Body of pancreas (tissue), 4 donors: Measurements from ENCODE around the gene KRT86. TPM values are rescaled to one million over a fixed set of nuclear protein-coding genes. Genes with fewer than 3 reads are reported as not detected.
A peak's percentile ranks its signal among the peaks of the same experiment; 100 is the strongest.
"Not testable (repeated sequence)": the region's sequence is repeated elsewhere in the genome, so short reads cannot be mapped to it uniquely, and the experiment has no call there.

Experiments
- ATAC-seq: fragments of 150-250 bp; one replicate; pipeline ENCODE4 v1.9.1; 2016
- DNase-seq, 4 donors: peaks; one replicate each; pipeline ENCODE4 v3.0.0-alpha.2; 2019
- H3K27ac ChIP-seq, 4 donors: fragments of 200-600 bp; sonication (generic); 1 replicate in 3 of 4; 2 replicates in 1 of 4; pipeline versions ENCODE4 v1.5.1 to v1.6.1; 2016 to 2019; ENCODE audit warnings: mild to moderate bottlenecking in 1 of 4, mixed read lengths in 1 of 4, moderate library complexity in 1 of 4
- H3K27me3 ChIP-seq, 2 donors: fragments of 200-600 bp; sonication (generic); one replicate each; pipeline ENCODE4 v1.6.0; 2016; ENCODE audit warnings: mild to moderate bottlenecking in 1 of 2
- H3K36me3 ChIP-seq, 2 donors: fragments of 200-600 bp; sonication (generic); replicated peaks in 1 of 2; 2 replicates each; pipeline ENCODE4 v1.5.1; 2016; ENCODE audit warnings: low read depth in 2 of 2; ENCODE audit not compliant: insufficient read depth in 1 of 2
- H3K4me1 ChIP-seq: fragments of 200-600 bp; sonication (generic); one replicate; pipeline ENCODE4 v1.6.0; 2016
- H3K4me3 ChIP-seq, 2 donors: fragments of 200-600 bp; sonication (generic); 1 replicate in 1 of 2; 2 replicates in 1 of 2; pipeline ENCODE4 v1.5.1; 2016 to 2019
- H3K9me3 ChIP-seq, 3 donors: fragments of 200-600 bp; sonication (generic); 1 replicate in 2 of 3; 2 replicates in 1 of 3; pipeline ENCODE4 v1.5.1; 2016
- POLR2A ChIP-seq, 3 donors: fragments of 450-650 bp; IDR thresholded peaks; one replicate each; pipeline ENCODE4 v1.6.1; 2016; ENCODE audit warnings: antibody characterized with exemption in 3 of 3, mild to moderate bottlenecking in 2 of 3
- WGBS, 2 donors: methylation state at CpG; one replicate each; pipeline ENCODE4 v1.1.5; 2017; 5-methylcytosine and 5-hydroxymethylcytosine counted together
- intact Hi-C: fragments of 100-400 bp; cut with DNase I; formaldehyde crosslinking; loops from one replicate; pipeline ENCODE4 v1.15.1; 2023
- total RNA-seq, 2 donors: library from RNA; depleted of rRNA; stranded (reverse); fragments of >200 nt; gene quantifications; one replicate each; pipeline ENCODE4 v1.1.0, GENCODE V29; 2016
- TF ChIP-seq, protein P1 (sequence below), 7 experiments: fragments of 450-650 bp in 4 of 7; fragments of 200-600 bp in 3 of 7; sonication (generic) in 3 of 7; IDR thresholded peaks; one replicate each; pipeline ENCODE4 v1.5.1; 2016 to 2019; ENCODE audit warnings: antibody characterized with exemption in 7 of 7

The KRT86 gene
- total RNA-seq, 2 donors from 2014 or later: 1.8 to 8.6 TPM

DNA sequence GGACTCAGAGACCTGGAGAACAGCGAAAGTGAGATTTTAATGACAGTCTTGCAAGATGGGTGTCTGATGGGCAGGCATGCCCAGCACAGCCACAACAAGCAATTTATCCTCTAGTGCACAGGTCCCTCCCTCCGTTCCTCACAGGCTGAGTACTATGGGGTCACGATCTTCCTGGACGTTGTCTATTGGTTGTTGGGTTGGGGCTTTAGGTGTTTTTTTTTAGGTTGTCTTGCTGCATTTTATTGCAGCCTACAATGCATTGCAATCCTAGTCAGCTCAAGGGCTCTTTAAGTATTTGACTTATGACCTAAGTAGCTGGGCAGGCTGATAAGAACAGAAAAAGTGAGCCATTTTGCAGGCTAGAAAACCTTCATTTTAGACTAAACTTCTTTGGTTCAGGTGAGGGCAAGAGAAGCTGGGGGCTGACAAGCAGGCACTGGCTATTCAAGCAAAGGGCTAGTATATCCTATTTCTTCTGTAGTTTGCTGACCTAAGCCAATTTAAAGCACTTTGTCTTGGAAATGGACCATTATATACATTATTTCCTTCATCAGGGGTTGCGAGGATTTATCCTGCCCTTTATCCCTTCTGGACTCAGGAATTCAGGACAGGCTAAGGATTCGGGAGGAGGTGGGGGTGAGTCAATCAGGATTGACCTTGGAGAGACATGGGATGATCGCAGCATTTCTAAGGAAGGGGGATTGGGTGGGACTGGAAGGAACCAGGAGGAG, 35.4 kb upstream of the KRT86 start:
- Histone ChIP-seq H3K27ac (peak overlapping the region in 2 of 4 donors; percentile 23 to 25), H3K27me3 (no peaks in the 10 kb centered on the region), H3K36me3 (no peaks in the 10 kb centered on the region), H3K4me1 (peaks cover 63% of the 10 kb centered on the region), H3K9me3 (no peaks in the 10 kb centered on the region), H3K4me3 (no peak overlapping the region)
- ATAC-seq (no peak), DNase-seq (no peak)
- 84 to 90% methylated on average over 7 of the region's 7 CpGs for WGBS, 2 donors
- TF ChIP-seq, protein P1, sequence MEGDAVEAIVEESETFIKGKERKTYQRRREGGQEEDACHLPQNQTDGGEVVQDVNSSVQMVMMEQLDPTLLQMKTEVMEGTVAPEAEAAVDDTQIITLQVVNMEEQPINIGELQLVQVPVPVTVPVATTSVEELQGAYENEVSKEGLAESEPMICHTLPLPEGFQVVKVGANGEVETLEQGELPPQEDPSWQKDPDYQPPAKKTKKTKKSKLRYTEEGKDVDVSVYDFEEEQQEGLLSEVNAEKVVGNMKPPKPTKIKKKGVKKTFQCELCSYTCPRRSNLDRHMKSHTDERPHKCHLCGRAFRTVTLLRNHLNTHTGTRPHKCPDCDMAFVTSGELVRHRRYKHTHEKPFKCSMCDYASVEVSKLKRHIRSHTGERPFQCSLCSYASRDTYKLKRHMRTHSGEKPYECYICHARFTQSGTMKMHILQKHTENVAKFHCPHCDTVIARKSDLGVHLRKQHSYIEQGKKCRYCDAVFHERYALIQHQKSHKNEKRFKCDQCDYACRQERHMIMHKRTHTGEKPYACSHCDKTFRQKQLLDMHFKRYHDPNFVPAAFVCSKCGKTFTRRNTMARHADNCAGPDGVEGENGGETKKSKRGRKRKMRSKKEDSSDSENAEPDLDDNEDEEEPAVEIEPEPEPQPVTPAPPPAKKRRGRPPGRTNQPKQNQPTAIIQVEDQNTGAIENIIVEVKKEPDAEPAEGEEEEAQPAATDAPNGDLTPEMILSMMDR (IDR thresholded peaks at IDR 0.05): no peak
- TF ChIP-seq POLR2A (IDR thresholded peaks at IDR 0.05): no peak
- intact Hi-C loops: no loop called here

DNA sequence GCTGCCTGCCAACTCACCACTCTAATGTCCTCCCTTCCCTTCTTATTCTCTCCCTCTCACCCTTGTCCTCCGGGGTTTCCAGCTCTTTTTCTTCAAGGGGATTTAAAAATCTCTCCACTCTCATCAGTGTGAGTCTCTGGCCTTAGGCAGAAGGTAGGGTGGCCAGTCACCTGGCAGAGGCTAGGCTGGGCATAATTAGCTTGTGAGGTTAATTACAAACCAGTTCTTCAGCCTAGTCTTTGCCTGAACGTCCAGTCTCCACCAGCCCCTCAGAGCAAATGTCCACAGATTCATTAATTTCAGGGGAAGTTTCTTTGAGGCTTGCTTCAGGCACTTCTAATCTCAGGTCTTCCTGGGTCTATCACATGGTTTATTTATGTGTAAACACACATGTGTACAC, 34.7 kb upstream of the KRT86 start:
- Histone ChIP-seq H3K27me3 (no peaks in the 10 kb centered on the region), H3K4me1 (peaks cover 65% of the 10 kb centered on the region), H3K4me3 (no peak overlapping the region), H3K9me3 (no peaks in the 10 kb centered on the region), H3K27ac (peak overlapping the region in 3 of 4 donors; percentile 15 to 25 (median 23)), H3K36me3 (no peaks in the 10 kb centered on the region)
- no peak for ATAC-seq
- 58 to 64% methylated on average over 2 of the region's 2 CpGs for WGBS, 2 donors
- intact Hi-C loops: no loop called here
- TF ChIP-seq, protein P1 (IDR thresholded peaks at IDR 0.05): no peak
- TF ChIP-seq POLR2A (IDR thresholded peaks at IDR 0.05): no peak
- no peak for DNase-seq

DNA sequence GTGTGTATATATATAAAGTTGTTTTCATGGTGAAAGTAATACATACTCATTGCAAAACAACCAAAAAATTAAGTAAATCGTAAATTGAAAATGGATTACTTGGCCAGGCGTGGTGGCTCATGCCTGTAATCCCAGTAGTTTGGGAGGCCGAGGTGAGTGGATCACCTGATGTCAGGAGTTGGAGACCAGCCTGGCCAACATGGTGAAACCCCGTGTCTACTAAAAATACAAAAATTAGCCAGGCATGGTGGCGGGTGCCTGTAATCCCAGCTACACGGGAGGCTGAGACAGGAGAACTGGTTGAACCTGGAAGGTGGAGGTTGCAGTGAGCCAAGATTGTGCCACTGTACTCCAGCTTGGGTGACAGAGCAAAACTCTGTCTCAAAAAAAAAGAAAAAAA, 34.2 kb upstream of the KRT86 start:
- H3K4me3 ChIP-seq, H3K27me3 ChIP-seq, ATAC-seq, H3K36me3 ChIP-seq, intact Hi-C loops, H3K27ac ChIP-seq, H3K9me3 ChIP-seq, DNase-seq: not testable (repeated sequence)
- WGBS, 2 donors: 87 to 91% methylated on average over 6 of the region's 6 CpGs
- H3K4me1 ChIP-seq: peaks cover 66% of the 10 kb centered on the region

DNA sequence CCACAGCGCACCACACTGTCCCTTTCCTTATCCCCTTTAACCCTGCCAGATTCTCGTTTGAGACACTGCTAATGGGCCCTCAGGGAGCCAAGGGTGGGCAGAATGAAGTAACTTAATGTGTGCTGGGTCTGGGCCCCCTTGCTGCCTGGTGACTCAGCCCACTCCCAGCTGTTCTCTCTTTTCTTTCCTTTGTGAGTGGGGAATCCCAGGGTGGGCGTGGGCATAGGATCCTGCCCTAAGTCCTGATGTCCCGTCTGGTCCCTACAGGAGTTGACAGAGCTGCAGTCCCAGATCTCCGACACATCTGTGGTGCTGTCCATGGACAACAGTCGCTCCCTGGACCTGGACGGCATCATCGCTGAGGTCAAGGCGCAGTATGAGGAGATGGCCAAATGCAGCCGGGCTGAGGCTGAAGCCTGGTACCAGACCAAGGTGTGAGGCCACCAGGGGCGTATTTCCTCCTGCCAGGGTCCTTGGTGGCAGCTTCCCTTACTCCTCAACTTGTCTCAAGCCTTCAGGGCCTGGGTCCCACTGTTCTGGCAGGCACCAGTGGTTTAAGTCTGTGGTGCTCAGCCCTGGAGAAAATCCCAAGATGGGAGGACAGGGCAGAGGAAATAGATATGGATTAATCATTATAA, 33.1 kb upstream of the KRT86 start:
- WGBS, 2 donors: 82% methylated on average over 5 to 11 of the region's 11 CpGs
- TF ChIP-seq POLR2A (IDR thresholded peaks at IDR 0.05): peak in 1 of 3 donors; percentile 4
- TF ChIP-seq, protein P1 (IDR thresholded peaks at IDR 0.05): no peak
- H3K27ac ChIP-seq: no peak overlapping the region
- H3K36me3 ChIP-seq: no peaks in the 10 kb centered on the region
- no peaks in the 10 kb centered on the region for H3K27me3 ChIP-seq
- no peak for DNase-seq
- intact Hi-C loops: no loop called here
- no peaks in the 10 kb centered on the region for H3K9me3 ChIP-seq
- no peak overlapping the region for H3K4me3 ChIP-seq
- H3K4me1 ChIP-seq: peaks cover 66% of the 10 kb centered on the region
- no peak for ATAC-seq

DNA sequence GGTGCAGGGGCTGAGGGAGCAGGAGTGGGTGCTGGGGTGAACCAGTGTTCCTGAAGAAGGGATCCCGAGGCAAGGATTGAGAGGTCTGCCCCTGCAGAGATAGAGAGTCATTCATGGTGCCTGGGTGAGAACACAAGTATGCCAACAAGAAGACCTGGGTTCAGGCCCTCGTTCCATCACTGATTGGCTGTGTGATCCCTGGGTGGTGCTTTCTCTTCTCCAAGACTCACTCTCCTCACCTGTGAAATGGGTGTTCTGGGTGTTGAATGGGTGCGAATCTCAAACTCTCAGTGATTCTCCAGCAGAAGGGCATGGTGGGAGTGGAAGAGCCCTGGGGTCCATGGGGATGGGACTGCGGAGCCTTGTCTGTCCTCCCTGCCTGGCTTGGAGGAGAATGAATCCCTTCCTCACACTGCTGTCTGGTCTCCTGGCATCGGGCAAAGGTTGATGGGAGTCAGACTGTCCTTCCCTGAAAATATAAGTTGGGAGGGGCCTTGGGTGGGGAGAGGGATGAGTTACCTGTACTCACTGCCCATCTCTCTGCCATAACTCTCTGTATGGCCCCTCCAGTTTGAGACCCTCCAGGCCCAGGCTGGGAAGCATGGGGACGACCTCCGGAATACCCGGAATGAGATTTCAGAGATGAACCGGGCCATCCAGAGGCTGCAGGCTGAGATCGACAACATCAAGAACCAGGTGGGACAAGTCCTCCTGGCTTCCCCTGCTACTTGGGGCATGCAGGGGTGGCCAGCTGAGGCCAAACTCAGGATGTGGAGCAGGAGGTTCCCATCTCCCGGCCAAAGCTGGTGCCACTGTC, 31.8 kb upstream of the KRT86 start:
- H3K4me3 ChIP-seq: no peak overlapping the region
- H3K4me1 ChIP-seq: peaks cover 67% of the 10 kb centered on the region
- intact Hi-C loops: no loop called here
- WGBS, 2 donors: 80 to 98% methylated on average over 8 to 10 of the region's 11 CpGs
- no peaks in the 10 kb centered on the region for H3K27me3 ChIP-seq
- ATAC-seq: no peak
- peak overlapping the region; percentile 92 to 99 (median 95) for H3K27ac ChIP-seq
- DNase-seq: no peak
- H3K9me3 ChIP-seq: no peaks in the 10 kb centered on the region
- H3K36me3 ChIP-seq: no peaks in the 10 kb centered on the region
- TF ChIP-seq, protein P1 (IDR thresholded peaks at IDR 0.05): no peak
- no peak for TF ChIP-seq POLR2A (IDR thresholded peaks at IDR 0.05)
